Stimulated activated CD4-positive, alpha-beta T cell treated with anti-CD3 and anti-CD28 coated beads, Interleukin-4, amount 100 ng/mL, for 24 hours (primary cell): Measurements from ENCODE around the gene ZKSCAN5.
A peak's percentile ranks its signal among the peaks of the same experiment; 100 is the strongest.

Experiments used
- DNase-seq: peaks from one replicate; pipeline ENCODE4 v3.0.0-alpha.2; 2020

Gene ZKSCAN5

GRCh38 chr7:99504603-99505323 is at the start of gene ZKSCAN5:
TSS of gene ZKSCAN5 (plus strand) at chr7:99504662. CDS start at chr7:99506045, 1,383 bp downstream.
- peak; percentile 98 for DNase-seq

- DNase-seq: no peak
These were observed 48.6 kb upstream of the ZKSCAN5 start for GRCh38 chr7:99455874-99456273.

GRCh38 chr7:99456288-99456687 is 48.2 kb upstream of the ZKSCAN5 start:
- DNase-seq: no peak

- no peak for DNase-seq
These were observed 47.3 kb upstream of the ZKSCAN5 start for GRCh38 chr7:99457050-99457649.

GRCh38 chr7:99457650-99458493 is 46.6 kb upstream of the ZKSCAN5 start:
- no peak for DNase-seq

- DNase-seq: no peak
These were observed 45.4 kb upstream of the ZKSCAN5 start for GRCh38 chr7:99459087-99459486.

- no peak for DNase-seq
These were observed 43.8 kb upstream of the ZKSCAN5 start for GRCh38 chr7:99460651-99461050.

GRCh38 chr7:99461221-99461620 is 43.2 kb upstream of the ZKSCAN5 start:
- no peak for DNase-seq

GRCh38 chr7:99465421-99465768 is 39.1 kb upstream of the ZKSCAN5 start:
- DNase-seq: no peak

GRCh38 chr7:99468336-99468918 is 36.0 kb upstream of the ZKSCAN5 start:
- DNase-seq: no peak

GRCh38 chr7:99469381-99470065 is 34.9 kb upstream of the ZKSCAN5 start:
- no peak for DNase-seq

- peak; percentile 99 for DNase-seq
These were observed 31.7 kb upstream of the ZKSCAN5 start, which contains the start of gene ZNF789 for GRCh38 chr7:99472561-99473314. TSS of gene ZNF789 (plus strand) at chr7:99472890. CDS start at chr7:99476457, 3,567 bp downstream.

- no peak for DNase-seq
These were observed 31.2 kb upstream of the ZKSCAN5 start for GRCh38 chr7:99473315-99473596.

GRCh38 chr7:99476107-99476506 is 28.4 kb upstream of the ZKSCAN5 start:
- no peak for DNase-seq

GRCh38 chr7:99478464-99479440 is 25.7 kb upstream of the ZKSCAN5 start:
- DNase-seq: no peak

GRCh38 chr7:99485094-99485493 is 19.4 kb upstream of the ZKSCAN5 start:
- DNase-seq: no peak

GRCh38 chr7:99489235-99489634 is 15.2 kb upstream of the ZKSCAN5 start:
- no peak for DNase-seq

- DNase-seq: no peak
These were observed 13.6 kb upstream of the ZKSCAN5 start for GRCh38 chr7:99490878-99491277.

GRCh38 chr7:99493823-99494222 is 10.6 kb upstream of the ZKSCAN5 start:
- no peak for DNase-seq

GRCh38 chr7:99497766-99498545 is 6.5 kb upstream of the ZKSCAN5 start:
- no peak for DNase-seq
